ENCODE measurements around the gene FLAD1. TPM values are rescaled to one million over a fixed set of nuclear protein-coding genes. Genes with fewer than 3 reads are reported as not detected.

Gene FLAD1
- total RNA-seq, 2 experiments from 2014 or later = 16.7 to 19.4 TPM

GRCh38 chr1:154959426-154959780 lies 23.7 kb upstream of the FLAD1 start:
- intact Hi-C loops (cut with DNase I, micrococcal nuclease) = loop anchor here in 1 of 2 experiments (10.0 kb wide), 1 partner anchor 125 kb away; no protein-coding TSS in a partner anchor
- Histone ChIP-seq H3K36me3 (ENCODE audit: insufficient read depth, low read length) (peaks cover 39% of the 10 kb centered on the region), H3K4me1 (ENCODE audit: insufficient read depth, low read length) (peaks cover 79% of the 10 kb centered on the region), H3K9me3 (ENCODE audit: control insufficient read depth in 1 of 2, insufficient read depth in 1 of 2, low read length in 2 of 2) (no peaks in the 10 kb centered on the region), H3K27ac (ENCODE audit: low read depth in 1 of 2, low read length in 2 of 2) (peak overlapping the region in 1 of 2 donors; percentile 7), H3K27me3 (ENCODE audit: control insufficient read depth in 1 of 2, insufficient read depth in 2 of 2, low read length in 2 of 2) (no peaks in the 10 kb centered on the region), H3K4me3 (ENCODE audit: low read length) (no peak overlapping the region)
- peak overlapping the region; percentile 38 for H3K4me3 Mint-ChIP-seq
- POLR2A ChIA-PET = interaction anchor here (0.7 to 2.9 kb wide), 3 partner anchors 16 to 58 kb away, joined by 3 to 22 read pairs (median 3); no protein-coding TSS in a partner anchor
- no peak for ATAC-seq (ENCODE audit: poor library complexity)
- peaks cover 39% of the 10 kb centered on the region for H3K4me1 Mint-ChIP-seq (ENCODE audit: low read depth)
- H3K27ac Mint-ChIP-seq = peak overlapping the region; percentile 98
- no peak for TF ChIP-seq CTCF (IDR thresholded peaks at IDR 0.05)
- peaks cover 51% of the 10 kb centered on the region for H3K36me3 Mint-ChIP-seq (ENCODE audit: low read depth)
- H3K9me3 Mint-ChIP-seq = no peaks in the 10 kb centered on the region
- no peak for DNase-seq
- H3K27me3 Mint-ChIP-seq = no peaks in the 10 kb centered on the region
- CTCF ChIA-PET = interaction anchor here (0.8 to 3.9 kb wide), 2 partner anchors 39 to 58 kb away, joined by 3 to 47 read pairs; no protein-coding TSS in a partner anchor

GRCh38 chr1:154960446-154961136 lies 22.6 kb upstream of the FLAD1 start:
- CTCF ChIA-PET = interaction anchor here (0.7 to 5.6 kb wide), 16 partner anchors 9 to 169 kb away, joined by 3 to 47 read pairs (median 5); partner anchors contain the start of genes CKS1B, FLAD1 and PMVK
- Mint-ChIP-seq H3K27ac (peak overlapping the region; percentile 98), H3K27me3 (no peaks in the 10 kb centered on the region), H3K9me3 (no peaks in the 10 kb centered on the region), H3K4me1 (ENCODE audit: low read depth) (peaks cover 28% of the 10 kb centered on the region), H3K4me3 (peak overlapping the region; percentile 99), H3K36me3 (ENCODE audit: low read depth) (peaks cover 53% of the 10 kb centered on the region)
- POLR2A ChIA-PET = interaction anchor here (0.6 to 3.2 kb wide), 16 partner anchors 8 to 401 kb away, joined by 3 to 28 read pairs (median 6); partner anchors contain the start of genes ADAM15, CKS1B, FLAD1 and PMVK
- peak overlapping the region; percentile 68 for H3K4me3 ChIP-seq (ENCODE audit: low read length)
- peaks cover 45% of the 10 kb centered on the region for H3K36me3 ChIP-seq (ENCODE audit: insufficient read depth, low read length)
- DNase-seq (peak in 2 of 14 experiments; percentile 41 to 42), ATAC-seq (ENCODE audit: poor library complexity) (peak; percentile 1)
- TF ChIP-seq CTCF (IDR thresholded peaks at IDR 0.05) = no peak
- intact Hi-C loops (cut with DNase I, micrococcal nuclease) = loop anchor here in 1 of 2 experiments (1.0 to 5.0 kb wide), 2 partner anchors 23 to 102 kb away; partner anchors contain the start of gene EFNA4
- peaks cover 69% of the 10 kb centered on the region for H3K4me1 ChIP-seq (ENCODE audit: insufficient read depth, low read length)
- no peaks in the 10 kb centered on the region for H3K27me3 ChIP-seq (ENCODE audit: control insufficient read depth in 1 of 2, insufficient read depth in 2 of 2, low read length in 2 of 2)
- H3K27ac ChIP-seq (ENCODE audit: low read depth in 1 of 2, low read length in 2 of 2) = peak overlapping the region; percentile 83 to 95
- H3K9me3 ChIP-seq (ENCODE audit: control insufficient read depth in 1 of 2, insufficient read depth in 1 of 2, low read length in 2 of 2) = no peaks in the 10 kb centered on the region

GRCh38 chr1:154961207-154962155 lies 21.7 kb upstream of the FLAD1 start, which contains the start of gene PYGO2:
Gene PYGO2 (minus strand): TSS chr1:154961782. CDS start chr1:154961576, 206 bp downstream.
- Histone ChIP-seq H3K9me3 (ENCODE audit: control insufficient read depth in 1 of 2, insufficient read depth in 1 of 2, low read length in 2 of 2) (no peaks in the 10 kb centered on the region), H3K27ac (ENCODE audit: low read depth in 1 of 2, low read length in 2 of 2) (peak within 1 kb of the TSS; percentile 88 to 95), H3K4me3 (ENCODE audit: low read length) (peak within 1 kb of the TSS; percentile 68), H3K36me3 (ENCODE audit: insufficient read depth, low read length) (peaks cover 54% of the 10 kb centered on the region), H3K4me1 (ENCODE audit: insufficient read depth, low read length) (peaks cover 60% of the 10 kb centered on the region), H3K27me3 (ENCODE audit: control insufficient read depth in 1 of 2, insufficient read depth in 2 of 2, low read length in 2 of 2) (no peaks in the 10 kb centered on the region)
- Mint-ChIP-seq H3K27me3 (no peaks in the 10 kb centered on the region), H3K4me1 (ENCODE audit: low read depth) (peaks cover 20% of the 10 kb centered on the region), H3K9me3 (no peaks in the 10 kb centered on the region), H3K27ac (peak within 1 kb of the TSS; percentile 98), H3K4me3 (peak within 1 kb of the TSS; percentile 99), H3K36me3 (ENCODE audit: low read depth) (peaks cover 56% of the 10 kb centered on the region)
- intact Hi-C loops (cut with DNase I, micrococcal nuclease) = loop anchor here (1.0 to 5.0 kb wide), 5 partner anchors 24 to 101 kb away; partner anchors contain the start of gene EFNA4 (in 1 of the 2)
- DNase-seq (peak; percentile 65 to 91 (median 77)), ATAC-seq (ENCODE audit: poor library complexity) (peak; percentile 72)
- TF ChIP-seq CTCF (IDR thresholded peaks at IDR 0.05) = peak; percentile 60
- ChIA-PET POLR2A (interaction anchor here (0.6 to 3.2 kb wide), 19 partner anchors 9 to 402 kb away, joined by 3 to 28 read pairs (median 5); partner anchors contain the start of genes ADAM15, CKS1B, FLAD1 and PMVK), CTCF (interaction anchor here (0.8 to 5.6 kb wide), 19 partner anchors 10 to 170 kb away, joined by 3 to 47 read pairs (median 5); partner anchors contain the start of genes CKS1B, FLAD1 and PMVK)

All from CD4-positive, alpha-beta T cell (primary cell).